NCI-H1092 (cell line): ENCODE measurements around the gene NAB2.
A peak's percentile ranks its signal among the peaks of the same experiment; 100 is the strongest.
"Not testable (repeated sequence)": the region's sequence is repeated elsewhere in the genome, so short reads cannot be mapped to it uniquely, and the experiment has no call there.

Experiments used
- DNase-seq: peaks from one replicate; lab custom pipeline; 2025; lab: John Stamatoyannopoulos, UW

NAB2 gene, protein sequence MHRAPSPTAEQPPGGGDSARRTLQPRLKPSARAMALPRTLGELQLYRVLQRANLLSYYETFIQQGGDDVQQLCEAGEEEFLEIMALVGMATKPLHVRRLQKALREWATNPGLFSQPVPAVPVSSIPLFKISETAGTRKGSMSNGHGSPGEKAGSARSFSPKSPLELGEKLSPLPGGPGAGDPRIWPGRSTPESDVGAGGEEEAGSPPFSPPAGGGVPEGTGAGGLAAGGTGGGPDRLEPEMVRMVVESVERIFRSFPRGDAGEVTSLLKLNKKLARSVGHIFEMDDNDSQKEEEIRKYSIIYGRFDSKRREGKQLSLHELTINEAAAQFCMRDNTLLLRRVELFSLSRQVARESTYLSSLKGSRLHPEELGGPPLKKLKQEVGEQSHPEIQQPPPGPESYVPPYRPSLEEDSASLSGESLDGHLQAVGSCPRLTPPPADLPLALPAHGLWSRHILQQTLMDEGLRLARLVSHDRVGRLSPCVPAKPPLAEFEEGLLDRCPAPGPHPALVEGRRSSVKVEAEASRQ

DNA sequence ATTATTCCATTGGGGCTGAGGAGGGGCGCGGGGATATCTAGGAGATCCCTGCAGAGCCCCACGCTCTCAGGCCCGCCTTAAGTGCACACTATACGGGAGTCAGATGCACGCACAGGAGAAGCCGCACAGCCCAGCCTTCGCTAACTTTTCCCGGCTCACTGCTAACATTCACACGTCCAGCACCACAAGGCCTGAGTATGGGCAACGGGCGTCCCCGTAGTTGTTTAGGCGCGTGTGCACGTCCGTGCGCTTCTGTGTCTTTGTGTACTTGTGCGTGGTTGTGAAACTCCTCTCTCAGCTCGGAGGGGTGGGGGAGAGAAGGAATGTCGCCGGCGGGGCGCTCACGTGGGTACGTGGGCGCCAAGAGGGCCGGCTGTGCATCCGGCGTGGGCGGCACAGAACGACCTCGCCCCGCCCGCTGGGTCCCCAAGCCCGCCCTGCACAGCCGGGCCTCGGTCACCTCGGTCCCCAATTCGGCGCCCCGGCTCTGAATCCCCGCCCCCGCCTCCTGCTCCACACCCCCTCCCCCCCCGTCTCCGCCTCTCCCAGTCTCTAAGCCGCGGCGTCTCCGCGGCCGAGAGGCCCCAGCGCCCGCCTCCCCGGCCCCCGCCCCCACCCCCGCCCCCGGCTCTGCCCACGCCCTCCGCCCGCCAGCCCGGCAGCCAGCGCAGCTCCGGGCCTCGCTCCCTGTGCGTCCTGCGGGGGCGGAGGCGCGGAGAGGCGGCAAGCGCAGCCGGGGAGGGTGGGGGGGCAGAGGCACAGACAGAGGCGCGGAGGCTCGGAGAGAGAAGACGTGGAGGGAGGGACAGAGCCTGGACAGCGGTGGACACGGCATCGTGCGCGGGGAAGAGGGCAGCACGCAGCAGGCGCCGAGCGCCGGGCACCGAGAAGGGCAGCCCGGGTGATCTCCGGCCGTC is at the start of gene NAB2:
Gene NAB2 (plus strand): TSS at position 761 of the 917 bp plus-strand sequence. CDS start 158 bp downstream, outside the sequence.
- DNase-seq, result peak; percentile 9

DNA sequence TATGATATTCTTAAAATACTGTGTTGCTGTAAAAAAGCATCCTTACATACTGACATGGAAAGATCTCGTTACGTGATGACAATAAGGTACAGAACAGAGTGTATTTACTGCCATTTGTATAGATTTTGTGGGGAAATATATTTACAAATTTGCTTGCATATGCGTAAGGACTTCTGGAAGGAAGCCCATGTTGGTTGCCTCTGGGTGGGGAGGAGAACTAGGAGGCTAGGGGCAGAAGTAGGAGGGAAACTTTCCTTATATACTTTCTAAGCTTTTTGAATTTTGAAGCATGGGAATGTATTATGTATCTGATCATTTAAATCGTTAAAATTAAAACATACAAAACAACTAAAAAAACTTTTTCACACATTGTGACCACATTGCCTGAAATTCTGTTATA is 48.7 kb upstream of the NAB2 start:
- DNase-seq, result no peak

DNA sequence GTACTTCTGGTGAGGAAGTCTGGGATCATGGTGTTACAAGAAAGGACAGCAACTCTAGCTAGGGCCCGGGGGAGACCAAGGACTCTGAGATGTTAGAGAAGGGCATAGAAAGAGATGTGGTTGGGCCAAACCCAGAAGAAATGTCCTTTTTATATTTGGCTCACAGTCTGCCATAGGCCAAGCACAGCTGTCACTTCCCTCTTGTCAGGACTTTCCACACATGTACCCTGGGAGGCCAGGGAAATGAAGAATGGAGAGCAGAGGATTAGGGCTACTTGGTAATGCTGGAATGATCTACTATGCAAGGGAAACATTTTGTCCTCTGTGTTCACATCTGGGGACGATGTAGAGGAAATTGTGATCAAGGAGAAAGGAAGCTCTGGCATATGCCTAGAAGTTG is 48.2 kb upstream of the NAB2 start:
- no peak for DNase-seq

- no peak for DNase-seq
Measured at GRCh38 chr12:57042695-57043094, 46.2 kb upstream of the NAB2 start.

GRCh38 chr12:57044468-57044867 is 44.4 kb upstream of the NAB2 start:
- no peak for DNase-seq

- no peak for DNase-seq
Measured at GRCh38 chr12:57044889-57045288, 44.0 kb upstream of the NAB2 start.

GRCh38 chr12:57046086-57046791 is 42.7 kb upstream of the NAB2 start:
- no peak for DNase-seq

GRCh38 chr12:57046947-57047890 is 41.7 kb upstream of the NAB2 start:
- DNase-seq, result no peak

DNA sequence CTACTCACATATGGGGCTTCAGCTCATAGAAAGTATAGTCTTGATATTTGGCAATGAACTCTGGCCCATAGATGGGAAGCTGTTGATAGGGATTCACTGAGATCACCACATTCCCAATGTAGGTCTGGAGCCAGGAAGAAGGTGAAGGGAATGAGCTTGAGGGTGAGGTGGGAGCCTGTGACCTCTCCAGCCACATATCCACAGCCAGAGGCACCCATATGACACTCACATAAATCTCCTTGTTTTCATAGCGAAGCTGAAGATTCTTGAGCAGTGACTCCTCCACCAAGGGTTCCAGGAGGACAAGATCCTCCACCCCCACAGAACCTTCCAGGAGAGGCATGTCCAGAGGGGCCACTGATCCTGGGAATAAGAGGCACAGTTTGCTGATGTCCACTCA is 40.9 kb upstream of the NAB2 start:
- no peak for DNase-seq

DNA sequence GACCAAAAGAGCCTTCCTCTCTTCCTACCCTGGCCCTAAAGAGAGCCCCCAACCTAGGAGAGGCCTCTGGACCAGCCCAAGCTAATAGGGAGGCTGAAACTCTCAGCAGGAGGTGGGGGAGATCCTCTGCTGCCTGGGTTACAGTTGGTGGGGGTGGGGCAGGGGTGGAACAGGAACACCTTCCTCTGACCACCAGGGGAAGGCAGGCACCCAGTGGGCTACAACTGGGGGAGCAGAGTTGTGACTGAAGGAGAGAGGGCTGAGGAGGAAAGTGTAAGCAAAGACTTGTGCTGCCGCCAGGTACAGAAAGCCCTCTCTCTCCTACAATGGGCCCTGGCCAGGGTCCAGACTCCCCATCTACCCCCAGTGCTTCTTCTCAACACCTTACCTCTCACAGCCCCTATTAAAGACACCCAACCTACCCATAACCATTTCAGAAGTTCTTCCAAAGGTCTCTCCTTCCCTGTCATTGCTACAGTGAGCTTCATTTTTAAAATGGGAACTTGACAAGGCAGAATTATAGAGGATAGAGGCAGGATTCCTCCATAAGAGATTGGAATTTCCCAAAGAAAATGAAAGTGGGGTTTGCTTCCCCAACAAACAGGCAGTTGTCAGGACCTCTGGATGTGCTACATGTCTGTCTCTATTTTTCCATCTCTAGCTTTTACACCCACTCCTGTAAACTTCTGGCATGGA is 40.3 kb upstream of the NAB2 start:
- DNase-seq, result no peak

DNA sequence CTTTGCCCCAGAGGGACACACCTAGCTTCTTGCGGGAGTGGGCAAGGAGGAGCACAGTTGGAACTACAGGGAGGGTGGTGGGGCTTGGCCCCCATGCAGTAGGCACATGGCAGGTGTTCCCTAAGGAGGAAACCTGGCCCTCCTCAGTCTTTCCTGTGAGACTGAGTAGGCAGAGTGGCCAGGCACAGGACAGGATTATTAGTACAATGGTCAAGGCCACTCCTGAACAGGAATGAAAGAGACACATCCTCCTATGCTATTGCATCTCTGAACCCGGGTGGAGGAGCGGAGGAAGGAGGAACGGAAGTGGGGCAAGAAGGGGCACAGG is 39.8 kb upstream of the NAB2 start:
- no peak for DNase-seq

DNA sequence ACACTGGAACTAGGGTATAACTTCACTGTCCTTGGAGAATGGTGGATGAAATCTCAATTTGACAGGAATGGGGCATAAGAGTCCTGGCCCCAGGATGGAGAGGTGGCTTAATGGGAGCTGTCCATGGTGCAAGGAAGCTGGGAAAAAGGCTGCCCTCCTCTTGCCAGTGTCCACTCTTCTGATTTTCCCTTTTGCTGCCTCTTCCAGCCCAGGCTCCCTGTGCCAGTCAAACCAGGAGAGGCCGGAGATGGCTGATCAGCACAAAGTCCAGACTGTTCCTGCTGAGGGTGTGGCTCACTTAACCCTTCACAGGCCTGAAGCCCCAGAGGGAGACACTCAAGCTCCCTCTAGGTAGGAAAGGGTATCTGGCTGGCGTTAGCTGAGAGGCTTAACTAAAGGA is 39.0 kb upstream of the NAB2 start, which contains the start of gene MYO1A:
Gene MYO1A (minus strand): TSS at position 240 of the 400 bp plus-strand sequence. CDS start 1,806 bp downstream, outside the sequence.
- no peak for DNase-seq

DNA sequence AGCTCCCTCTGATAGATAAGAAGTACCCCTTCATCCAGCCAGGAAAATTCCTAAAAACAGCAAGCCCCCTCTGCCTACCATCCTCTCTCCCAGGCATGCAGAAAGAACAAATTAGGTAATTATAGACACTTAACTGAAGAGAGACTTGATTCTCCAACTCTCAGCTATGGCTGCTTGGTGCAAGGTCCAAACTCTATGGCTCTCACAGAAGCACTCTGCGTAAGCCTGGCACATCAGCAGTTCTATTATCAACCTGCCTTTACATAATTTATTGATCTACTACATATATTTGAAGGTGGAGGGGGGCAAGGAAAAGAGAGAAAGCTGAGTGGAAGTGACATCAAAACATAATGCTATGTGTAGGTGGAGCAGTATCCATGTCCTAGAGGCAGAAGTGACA is 37.9 kb upstream of the NAB2 start:
- no peak for DNase-seq

GRCh38 chr12:57053146-57053545 is 35.8 kb upstream of the NAB2 start:
- DNase-seq, result not testable (repeated sequence)

DNA sequence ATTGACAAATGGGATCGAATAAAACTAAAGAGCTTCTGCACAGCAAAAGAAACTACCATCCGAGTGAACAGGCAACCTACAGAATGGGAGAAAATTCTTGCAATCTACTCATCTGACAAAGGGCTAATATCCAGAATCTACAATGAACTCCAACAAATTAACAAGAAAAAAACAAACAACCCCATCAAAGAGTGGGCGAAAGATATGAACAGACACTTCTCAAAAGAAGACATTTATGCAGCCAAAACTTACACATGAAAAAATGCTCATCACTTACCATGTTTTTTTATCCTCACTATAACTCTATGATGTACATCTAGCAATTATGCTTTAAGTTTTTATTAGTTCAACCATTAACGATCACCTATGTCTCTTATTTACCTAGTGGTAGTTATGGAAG is 35.0 kb upstream of the NAB2 start:
- DNase-seq, result not testable (repeated sequence)

- DNase-seq, result no peak
Measured at GRCh38 chr12:57055824-57056223, 33.1 kb upstream of the NAB2 start.

GRCh38 chr12:57057067-57057751 is 31.7 kb upstream of the NAB2 start:
- no peak for DNase-seq

DNA sequence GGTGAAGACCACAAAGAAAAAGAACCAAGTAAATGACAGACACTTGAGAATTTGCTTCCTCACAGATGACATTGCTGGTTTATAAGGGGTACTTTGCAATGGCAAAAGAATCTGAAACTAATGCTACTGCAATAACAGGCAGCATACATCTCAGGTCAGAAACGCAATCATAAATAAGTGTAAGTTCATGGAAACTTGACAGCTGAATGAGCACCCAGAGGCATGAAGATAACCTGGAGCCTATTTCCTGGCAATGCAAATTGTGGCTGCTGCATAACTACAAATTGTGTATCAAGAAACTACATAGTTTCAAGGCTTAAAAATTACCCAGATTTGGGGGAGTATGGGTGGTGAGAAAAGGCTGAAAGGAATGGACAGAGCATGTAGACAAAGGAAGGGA is 30.5 kb upstream of the NAB2 start:
- DNase-seq, result no peak

DNA sequence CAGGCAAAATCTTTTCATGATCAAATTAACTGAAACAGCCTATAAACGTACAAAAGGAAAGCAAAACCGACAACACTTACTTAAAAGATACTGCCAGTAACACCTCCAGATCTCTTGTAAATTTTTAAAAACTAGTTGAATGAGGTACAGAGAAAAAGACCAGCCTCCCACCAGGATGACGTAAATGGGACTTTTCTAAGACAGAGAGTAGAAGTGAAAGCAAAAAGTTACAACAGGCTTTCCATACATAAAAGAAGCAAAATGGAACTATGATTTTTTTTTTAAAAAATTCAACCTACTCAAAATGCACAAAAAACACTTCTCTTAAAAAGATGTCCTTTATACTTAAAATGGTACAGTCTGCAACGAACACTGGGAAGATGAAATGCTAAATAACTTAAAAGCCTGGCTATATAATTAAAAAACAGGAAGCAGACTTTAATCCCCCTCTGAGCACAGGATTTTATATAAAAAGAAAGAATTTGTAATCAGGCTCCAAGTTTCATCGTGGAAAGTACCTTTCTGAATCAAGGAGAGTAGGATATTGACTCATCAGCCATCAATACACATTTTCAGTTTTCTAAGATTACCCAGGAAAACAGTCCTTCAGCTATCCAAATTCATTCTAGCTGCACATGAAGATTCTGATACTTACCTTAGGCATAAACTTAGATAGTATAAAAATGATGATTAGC is 24.8 kb upstream of the NAB2 start:
- no peak for DNase-seq
